HG03095 (cell line): Measurements from ENCODE around the gene FNBP1L.

ENCODE experiments used
- ATAC-seq: cut with Tn5 transposase; IDR thresholded peaks from one replicate; pipeline ENCODE4 v1.9.1; 2021; ENCODE audit warnings: moderate library complexity; ENCODE audit not compliant: unreplicated experiment

FNBP1L gene

GRCh38 chr1:93483606-93484005 lies 35.7 kb downstream of the FNBP1L start:
- ATAC-seq: no peak

GRCh38 chr1:93488207-93488606 lies 40.3 kb downstream of the FNBP1L start:
- no peak for ATAC-seq

GRCh38 chr1:93489756-93490155 lies 41.8 kb downstream of the FNBP1L start:
- no peak for ATAC-seq

- no peak for ATAC-seq
Measured at GRCh38 chr1:93490357-93490756, 42.4 kb downstream of the FNBP1L start.

- ATAC-seq: no peak
Measured at GRCh38 chr1:93495911-93496310, 48.0 kb downstream of the FNBP1L start.

GRCh38 chr1:93496520-93496919 lies 48.6 kb downstream of the FNBP1L start:
- ATAC-seq: no peak

- ATAC-seq: no peak
Measured at GRCh38 chr1:93499075-93499474, 51.2 kb downstream of the FNBP1L start.

GRCh38 chr1:93499533-93499932 lies 51.6 kb downstream of the FNBP1L start:
- ATAC-seq: no peak

GRCh38 chr1:93500275-93500674 lies 52.4 kb downstream of the FNBP1L start:
- ATAC-seq: no peak

- no peak for ATAC-seq
Measured at GRCh38 chr1:93501399-93501798, 53.5 kb downstream of the FNBP1L start.

GRCh38 chr1:93501829-93502369 lies 54.0 kb downstream of the FNBP1L start:
- no peak for ATAC-seq

- no peak for ATAC-seq
Measured at GRCh38 chr1:93502571-93502970, 54.7 kb downstream of the FNBP1L start.

- ATAC-seq: no peak
Measured at GRCh38 chr1:93503163-93503562, 55.2 kb downstream of the FNBP1L start.

- ATAC-seq: no peak
Measured at GRCh38 chr1:93503816-93504215, 55.9 kb downstream of the FNBP1L start.

GRCh38 chr1:93504247-93505033 lies 56.5 kb downstream of the FNBP1L start:
- no peak for ATAC-seq

- ATAC-seq: no peak
Measured at GRCh38 chr1:93506126-93506525, 58.2 kb downstream of the FNBP1L start.

GRCh38 chr1:93516164-93516563 lies 68.2 kb downstream of the FNBP1L start:
- ATAC-seq: no peak

- no peak for ATAC-seq
Measured at GRCh38 chr1:93518516-93518915, 70.6 kb downstream of the FNBP1L start.

- ATAC-seq: no peak
Measured at GRCh38 chr1:93519199-93519829, 71.4 kb downstream of the FNBP1L start.

- ATAC-seq: no peak
Measured at GRCh38 chr1:93521618-93522017, 73.7 kb downstream of the FNBP1L start.

GRCh38 chr1:93522721-93523120 lies 74.8 kb downstream of the FNBP1L start:
- ATAC-seq: no peak

- ATAC-seq: no peak
Measured at GRCh38 chr1:93525431-93525830, 77.5 kb downstream of the FNBP1L start.
